NCI-H526 treated with DMSO at 0.1 percent for 48 hours (cell line): ENCODE measurements around the gene ZDHHC11B.
"Not testable (repeated sequence)": the region's sequence is repeated elsewhere in the genome, so short reads cannot be mapped to it uniquely, and the experiment has no call there.

ENCODE experiments used
- DNase-seq: peaks from one replicate; lab custom pipeline; 2025; lab: John Stamatoyannopoulos, UW

ZDHHC11B gene

DNA sequence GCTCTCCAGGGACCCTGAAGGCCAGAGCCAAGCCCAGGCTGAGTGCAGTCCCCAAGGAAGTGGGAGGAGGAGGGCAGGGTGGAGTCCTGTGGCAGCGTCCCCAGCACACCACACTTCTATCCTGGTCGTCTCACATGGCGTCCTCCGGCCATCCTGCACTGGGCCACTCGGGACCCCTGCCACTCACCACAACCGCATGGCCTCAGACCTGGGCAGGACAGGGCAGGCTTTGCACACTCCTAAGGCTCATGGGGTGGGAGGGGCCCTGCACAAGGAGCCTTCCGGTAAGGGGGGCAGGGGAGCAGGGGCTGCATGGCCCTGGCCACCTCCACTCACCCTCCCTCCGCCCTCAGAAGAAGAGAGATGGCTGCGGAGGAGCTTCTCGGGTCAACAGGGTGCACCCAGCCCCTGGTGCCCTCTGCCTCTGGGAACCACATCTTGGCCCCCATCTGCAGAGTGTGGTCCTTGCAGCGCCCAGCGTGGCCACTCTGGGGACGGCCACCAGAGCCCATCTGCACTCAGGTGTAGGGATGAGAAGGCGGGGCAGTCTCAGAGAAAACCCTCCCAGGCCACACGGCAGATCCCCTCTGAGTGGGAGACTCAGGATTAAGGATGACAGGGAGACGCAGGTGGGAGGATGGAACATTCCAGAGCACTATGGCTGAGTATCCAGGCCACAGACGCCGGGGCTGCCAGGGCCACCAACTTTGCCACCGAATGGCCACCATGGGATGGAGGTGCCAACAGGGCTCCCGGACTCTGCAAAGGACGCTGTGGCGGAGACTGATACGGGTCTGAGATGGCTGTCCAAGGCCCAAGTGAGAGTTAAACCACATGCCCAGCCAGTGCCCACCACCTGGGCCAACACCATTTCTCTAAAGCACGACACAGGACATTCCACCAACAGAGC is 99.0 kb downstream of the ZDHHC11B start:
- no peak for DNase-seq

DNA sequence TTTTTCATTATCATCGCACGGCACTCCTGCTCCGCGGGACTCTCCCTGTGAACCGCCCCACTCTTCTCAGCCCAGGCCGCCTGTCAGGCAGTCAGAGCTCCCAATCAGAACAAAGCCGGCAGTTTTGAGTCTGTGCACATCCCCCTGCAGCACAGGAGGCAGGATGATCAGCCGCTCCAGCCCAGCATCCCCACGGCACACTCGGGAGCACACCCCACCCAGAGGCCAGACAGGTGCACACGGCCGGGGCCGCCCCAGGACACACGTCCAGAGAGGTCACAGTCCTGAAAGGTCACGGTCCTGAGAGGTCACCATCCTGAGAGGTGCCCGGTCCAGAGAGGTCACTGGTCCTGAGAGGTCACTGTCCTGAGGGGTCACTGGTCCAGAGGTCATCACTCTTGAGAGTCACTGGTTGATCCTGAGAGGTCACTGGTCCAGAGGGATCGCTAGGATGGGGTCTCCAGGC is 99.7 kb downstream of the ZDHHC11B start:
- DNase-seq, result no peak

DNA sequence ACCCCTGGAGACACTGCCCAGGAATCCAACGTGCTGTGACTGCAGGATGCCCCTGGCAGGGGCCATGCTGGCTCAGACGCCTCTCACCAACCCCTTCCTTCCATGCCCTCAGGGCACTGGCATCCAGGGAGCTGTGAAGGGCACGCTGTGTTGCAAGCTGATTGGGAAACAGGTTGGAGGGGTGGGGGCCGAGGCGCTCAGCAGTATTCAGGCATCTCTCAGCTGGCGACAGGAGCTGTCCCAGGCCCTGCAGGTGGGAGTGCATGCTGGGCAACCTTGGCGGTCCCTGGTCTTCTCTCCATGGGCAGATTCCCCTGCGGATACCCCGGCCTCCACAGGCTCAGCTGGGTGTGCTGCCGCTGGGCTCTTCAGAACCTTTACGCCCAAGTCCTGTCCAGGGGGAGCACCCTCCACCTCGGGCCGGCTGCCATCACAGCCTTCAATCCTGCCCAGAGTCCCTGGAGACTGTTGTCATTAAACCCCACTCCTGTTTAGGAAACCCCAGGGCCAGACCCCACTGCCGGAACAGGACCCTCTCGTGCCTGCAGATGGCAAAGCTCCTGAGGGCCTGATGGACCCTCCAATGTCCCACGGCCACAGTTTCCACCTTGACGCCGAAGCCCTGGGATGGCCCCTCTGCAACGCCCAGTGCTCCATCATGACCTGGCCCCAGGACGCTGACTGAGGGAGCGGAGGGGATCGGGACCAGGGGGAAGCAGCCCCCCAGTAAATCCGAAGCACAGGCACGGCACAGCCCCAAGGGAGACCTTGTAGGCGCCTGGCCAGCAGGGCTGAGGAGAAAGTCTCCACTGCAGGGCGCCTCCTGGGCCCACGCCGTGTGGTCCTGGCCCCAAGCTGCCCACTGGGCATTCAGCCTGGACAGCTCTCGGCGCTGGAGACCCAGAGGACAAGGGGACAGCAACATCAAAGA is 100.7 kb downstream of the ZDHHC11B start:
- DNase-seq, result no peak

DNA sequence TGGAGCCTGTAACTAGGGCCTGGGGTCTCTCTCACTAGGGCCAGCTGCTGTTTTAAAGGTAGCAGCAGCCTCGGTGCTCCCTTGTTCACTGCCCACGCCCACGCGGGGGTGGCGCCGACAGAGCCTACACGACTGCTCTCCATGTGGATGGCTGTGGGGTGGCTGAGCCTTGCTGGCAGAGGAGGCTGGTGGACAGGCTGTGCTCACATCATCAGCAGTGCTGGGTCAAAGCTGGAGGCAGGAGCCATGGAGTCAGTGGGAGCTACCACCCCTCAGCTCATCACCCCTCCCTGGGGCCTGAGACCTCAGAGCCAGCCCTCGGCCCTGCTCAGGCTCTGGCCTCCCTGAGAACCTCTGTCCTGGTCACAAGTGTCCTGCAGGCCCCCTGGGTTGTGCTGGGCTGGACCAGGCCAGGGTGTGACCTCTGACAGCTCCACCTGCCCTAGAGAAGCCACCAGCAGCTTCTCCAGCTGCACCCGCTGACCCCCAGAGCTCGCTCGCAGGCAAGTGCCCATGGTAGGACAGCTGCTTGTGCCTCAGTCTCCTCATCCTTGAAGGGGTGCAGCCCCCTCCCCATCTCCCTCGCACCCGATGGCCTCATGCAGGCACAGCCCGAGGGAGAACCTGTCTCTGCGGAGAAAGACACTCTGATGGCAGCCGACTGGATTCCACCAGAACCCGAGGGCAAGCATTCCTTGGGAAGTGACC is 101.7 kb downstream of the ZDHHC11B start:
- DNase-seq, result not testable (repeated sequence)

DNA sequence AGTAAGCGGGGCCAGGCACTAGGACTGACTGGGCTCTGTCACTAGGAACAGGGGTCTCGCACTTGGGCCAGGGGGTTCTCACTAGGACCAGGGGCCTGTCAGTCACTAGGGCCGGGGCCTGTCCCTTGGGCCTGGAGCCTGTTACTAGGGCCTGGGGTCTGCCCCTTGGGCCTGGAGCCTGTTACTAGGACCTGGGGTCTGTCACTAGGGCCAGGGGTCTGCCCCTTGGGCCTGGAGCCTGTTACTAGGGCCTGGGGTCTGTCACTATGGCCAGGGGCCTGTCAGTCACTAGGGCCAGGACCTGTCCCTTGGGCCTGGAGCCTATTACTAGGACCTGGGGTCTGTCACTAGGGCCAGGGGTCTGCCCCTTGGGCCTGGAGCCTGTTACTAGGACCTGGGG is 102.3 kb downstream of the ZDHHC11B start:
- not testable (repeated sequence) for DNase-seq

DNA sequence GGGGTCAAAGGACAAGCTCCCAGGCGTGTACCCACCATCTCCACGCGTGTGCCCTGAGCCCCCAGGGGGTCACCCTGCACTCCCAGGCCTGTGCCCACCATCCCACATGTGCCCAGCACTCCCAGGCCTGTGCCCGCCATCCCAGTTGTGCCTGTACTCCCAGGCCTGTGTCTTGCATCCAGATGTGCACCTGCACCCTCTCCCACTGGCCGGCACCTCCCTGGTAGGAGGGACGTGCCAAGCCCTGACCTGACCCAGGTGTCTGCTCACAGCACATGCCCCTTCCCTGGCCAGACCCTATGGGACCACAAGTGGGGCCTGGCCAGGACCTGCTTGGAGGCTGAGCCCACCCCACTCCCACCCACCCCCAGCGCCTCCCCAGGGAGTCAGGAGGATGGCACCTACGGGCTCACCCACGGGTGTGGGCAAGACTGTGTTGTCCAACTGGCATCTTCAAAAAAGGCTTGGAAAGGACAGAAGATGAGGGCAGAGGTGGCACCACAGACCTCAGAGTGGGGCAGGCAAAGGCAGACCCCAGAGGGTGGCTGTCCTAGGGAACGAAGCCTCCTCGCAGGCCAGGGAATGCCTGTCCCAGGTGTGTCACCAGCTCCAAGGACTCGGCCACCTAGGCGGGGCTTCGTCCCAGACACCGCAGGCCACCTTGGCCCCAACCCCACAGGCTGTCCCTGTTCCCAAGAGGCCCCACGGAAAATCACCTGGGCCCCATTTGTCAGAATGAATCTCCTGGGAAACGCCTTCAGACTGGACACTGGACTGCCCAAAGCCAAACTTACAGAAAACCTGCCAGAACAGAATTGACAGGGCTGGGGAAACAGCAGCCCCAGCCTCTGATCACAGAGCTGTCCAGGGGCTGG is 103.0 kb downstream of the ZDHHC11B start:
- DNase-seq, result not testable (repeated sequence)

DNA sequence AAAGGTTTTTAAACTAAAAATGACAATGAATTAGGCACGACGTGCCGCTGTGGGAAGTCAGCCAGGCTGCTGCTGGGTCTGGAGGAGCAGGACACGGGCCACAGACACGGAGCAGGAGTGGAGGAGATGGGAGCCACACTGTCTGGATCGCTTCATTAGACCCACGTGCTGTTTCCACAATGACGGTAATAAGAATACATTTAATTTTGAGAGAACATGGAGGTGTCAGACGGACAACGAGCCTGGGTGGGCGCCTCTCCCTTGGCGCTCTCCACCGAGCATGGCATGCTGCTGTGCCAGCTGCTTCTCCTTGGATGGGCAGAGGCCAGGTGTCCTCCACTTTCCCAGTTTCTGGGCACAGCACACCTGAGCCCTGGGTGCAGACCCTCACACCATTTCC is 103.7 kb downstream of the ZDHHC11B start:
- not testable (repeated sequence) for DNase-seq

DNA sequence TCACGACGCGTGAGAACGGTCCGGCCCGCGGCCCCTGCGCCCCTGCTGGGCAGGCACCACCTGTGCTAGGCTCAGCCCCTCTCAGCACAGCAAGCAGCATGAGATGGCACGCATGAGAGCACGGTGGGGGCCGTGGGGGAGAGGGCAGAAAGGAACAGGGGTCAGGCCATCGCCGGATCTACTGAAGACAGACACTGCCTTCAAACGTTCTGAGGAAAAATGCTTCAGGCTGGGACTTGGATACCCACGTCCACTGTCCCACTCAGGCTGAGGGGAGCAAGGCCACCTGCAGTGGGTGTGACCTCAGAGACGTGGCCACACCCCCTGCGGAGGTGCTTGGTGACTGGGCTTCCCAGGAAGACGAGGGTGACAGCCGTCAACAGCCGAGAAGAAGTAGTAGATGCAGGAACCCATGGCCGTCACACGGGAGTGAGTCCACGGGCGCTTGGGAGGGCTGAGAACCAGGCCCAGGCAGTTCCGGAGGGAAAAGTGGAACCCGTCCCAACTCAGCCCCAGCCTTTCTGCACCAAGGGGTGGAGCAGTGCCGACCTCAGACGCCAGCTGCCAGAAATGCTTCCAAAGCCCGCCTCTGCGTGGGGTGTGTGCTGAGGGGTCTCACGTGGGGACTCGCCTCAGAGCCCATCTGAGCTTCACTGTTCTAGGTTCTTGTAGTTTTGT is 104.3 kb downstream of the ZDHHC11B start:
- DNase-seq, result not testable (repeated sequence)

DNA sequence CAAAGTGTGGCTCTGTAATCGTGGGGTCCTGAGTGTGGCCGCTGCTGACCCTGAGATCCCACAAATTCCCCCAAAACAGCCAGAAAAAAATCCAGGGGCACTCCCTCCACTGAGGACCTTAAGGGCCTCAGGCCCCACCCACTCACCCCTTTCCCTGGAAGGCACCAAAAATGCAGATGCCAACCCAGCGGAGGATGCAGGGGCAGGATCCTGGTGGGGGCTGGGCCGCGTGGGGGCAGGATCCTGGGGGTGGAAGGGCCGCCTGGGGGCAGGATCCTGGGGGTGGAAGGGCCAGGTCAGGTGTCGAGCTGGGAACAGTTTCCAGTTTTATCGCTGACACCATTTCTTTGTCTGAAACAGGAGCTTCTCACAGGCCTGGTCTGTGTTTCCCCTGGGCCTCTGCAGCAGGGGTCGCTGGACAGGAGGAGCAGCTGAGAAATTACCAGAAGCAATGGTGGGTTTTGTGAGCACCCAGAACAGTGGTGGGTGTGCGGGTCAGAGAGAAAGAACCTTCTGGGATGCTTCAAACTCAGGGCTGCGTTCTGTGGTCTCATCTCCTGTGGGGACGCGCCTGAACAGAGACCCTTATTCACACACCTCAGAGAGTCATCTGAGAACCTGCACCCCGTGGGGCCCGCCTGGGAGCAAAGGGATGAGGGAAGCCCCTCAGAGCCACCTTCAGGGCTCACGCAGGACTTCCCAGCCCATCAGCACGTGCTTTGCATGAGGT is 105.2 kb downstream of the ZDHHC11B start:
- not testable (repeated sequence) for DNase-seq

DNA sequence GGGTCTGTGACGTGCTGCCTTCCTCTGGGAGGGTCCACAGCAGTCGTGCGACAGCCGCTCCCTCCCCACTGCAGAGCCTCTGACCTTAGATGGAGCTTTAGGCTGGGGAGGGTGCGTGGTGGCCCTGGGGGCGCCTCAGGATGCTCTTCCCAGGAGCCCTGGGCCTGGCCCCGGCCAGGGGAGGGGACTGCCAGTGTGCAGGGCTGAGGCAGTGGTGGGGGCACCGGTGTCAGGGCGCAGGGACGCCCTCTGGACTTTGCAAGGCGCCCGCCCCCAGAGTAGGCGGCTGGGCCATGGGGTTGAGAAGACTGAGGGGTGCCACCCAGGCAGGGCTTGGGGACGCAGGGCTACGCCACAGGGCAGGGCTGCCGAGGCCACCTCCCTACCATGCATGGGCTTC is 106.0 kb downstream of the ZDHHC11B start:
- DNase-seq, result not testable (repeated sequence)

DNA sequence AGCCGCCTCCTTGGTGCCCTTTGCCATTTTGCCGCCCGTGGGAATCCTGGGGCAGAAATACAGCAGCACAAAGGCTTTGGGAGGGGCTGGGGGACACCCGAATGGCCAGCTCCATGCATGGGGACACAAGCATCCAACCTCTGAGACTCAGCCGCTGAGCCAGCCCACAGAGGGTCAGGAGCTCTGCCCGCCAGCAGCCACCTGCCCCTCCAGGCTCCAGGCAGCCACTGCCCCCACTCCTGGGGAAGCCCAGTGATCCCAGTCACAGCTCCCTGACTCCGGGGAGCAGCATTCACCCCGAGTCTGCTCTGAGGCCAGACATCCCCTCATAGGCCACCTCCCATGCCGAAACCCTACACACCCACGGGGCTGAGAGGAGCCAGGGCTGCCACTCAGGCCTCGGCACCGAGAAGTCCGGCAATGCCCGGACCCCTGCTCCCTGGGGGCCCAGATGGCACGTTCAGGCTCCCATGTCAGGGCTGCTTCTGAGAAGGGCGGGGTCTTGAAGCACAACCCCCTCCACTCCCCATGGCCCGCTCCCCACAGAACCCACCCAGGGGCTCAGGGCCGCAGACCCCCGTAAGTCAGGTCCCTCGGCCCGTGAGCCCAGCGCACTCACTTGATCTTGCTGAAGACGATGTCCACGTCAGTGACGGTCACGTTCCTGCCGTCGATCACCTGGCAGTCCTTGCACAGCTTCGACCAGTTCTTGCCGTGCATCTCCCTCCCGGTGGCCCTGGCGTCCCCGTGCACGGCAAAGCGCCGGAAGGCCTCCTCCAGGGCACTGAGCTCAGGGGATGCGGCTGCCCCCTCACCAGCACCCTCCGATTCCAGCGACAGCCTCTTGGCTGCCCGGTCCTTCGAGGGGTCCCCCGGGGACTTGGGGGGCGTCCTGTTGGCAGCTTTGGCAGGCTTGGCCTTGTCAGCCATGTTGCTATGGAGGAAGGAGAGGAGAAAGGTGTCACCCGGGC is 107.1 kb downstream of the ZDHHC11B start:
- no peak for DNase-seq

DNA sequence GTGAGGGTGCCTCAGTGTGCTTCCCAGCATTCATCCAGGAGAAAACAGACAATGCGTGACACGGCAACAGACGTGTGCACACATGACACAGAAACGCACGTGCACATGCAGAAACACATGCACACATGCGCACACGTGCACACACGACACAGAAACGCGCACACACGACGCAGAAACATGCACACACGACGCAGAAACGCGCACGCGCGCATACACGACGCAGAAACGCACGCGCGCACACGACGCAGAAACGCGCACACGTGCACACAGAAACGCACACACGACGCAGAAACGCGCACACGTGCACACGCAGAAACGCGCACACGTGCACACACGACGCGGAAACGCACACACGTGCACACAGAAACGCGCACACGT is 107.8 kb downstream of the ZDHHC11B start:
- DNase-seq, result no peak

DNA sequence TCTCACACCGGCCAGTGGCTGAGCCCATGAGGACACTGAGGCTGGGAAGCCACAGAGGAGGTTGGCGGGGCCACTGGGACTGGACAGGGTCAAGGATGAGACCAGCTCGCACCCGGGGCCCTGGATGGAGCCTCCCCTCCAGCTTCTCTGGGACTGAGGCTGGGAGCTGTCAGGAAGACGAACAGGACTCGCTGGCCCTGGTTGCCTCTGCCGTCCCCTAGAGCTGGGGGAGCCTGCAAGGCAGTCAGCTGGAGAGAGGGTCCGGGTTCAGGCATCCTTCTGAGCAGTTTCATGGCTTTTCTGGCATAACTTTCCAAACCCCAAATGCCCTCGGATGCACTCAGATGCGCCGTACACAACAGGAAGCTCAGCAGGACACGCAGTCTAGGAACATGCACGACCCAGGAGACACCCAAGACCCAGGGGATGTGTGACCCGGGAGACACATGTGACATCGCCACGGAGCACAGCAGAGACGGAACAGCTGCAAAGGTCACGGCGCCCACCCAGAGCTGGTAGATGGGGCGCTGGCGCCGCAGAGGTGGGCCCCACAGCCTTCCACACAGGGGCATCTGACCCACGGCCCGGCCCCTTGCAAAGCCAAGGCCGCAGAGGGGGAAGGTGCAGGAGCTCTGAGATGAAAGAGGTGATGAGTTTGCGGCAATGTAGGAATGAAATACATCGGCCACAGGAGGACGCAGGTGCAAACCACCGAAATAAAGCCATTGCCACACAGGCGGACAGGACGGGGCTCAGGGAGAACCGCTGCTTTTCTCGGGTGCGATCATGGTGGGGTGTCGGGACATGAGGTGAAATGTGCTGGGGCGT is 108.4 kb downstream of the ZDHHC11B start:
- no peak for DNase-seq

DNA sequence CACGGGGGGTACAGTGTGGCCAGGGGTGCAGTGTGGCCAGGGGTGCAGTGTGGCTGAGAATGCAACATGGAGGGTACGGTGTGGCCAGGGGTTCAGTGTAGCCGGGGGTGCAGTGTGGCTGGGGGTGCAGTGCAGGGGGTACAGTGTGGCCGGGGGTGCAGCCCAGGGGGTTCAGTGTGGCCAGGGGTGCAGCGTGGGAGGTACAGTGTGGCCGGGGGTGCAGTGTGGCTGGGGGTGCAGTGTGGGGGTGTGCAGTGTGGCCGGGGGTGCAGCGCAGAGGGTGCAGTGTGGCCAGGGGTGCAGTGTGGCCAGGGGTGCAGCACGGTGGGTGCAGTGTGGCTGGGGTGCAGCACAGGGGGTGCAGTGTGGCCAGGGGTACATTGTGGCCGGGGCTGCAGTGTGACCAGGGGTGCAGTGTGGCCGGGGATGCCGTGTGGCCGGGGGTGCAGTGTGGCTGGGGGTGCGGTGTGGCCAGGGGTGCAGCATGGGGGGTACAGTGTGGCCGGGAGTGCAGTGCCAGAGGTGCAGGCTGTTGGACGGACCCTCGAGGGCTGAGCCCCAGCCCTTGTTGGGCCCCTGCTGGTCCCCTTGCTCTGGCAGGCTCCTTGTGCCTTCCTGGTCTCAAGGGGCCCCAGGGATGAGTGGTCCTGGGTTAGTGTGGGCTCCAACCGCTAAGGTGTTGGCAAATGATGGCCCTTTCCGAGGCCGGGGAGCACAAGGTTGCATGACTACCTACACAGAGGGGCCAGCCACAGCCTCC is 109.2 kb downstream of the ZDHHC11B start:
- DNase-seq, result no peak

DNA sequence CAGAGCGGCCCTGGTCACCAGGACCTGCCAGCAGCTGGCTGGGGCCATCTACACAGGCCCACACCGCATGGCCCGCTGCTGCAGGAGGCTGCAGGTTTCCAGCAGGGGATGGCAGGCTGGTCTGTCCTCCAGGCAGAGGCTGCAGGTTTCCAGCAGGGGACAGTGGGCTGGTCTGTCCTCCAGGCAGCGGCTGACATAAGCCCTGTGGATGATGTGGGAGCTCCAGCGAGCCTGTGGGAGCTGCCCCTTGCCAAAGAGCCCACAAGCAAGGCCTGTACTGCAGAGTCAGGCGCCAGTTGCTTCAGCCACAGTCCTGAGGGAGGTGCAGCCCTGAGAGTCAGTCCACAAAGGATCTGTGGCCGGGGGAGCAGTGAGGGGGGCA is 109.9 kb downstream of the ZDHHC11B start:
- no peak for DNase-seq

DNA sequence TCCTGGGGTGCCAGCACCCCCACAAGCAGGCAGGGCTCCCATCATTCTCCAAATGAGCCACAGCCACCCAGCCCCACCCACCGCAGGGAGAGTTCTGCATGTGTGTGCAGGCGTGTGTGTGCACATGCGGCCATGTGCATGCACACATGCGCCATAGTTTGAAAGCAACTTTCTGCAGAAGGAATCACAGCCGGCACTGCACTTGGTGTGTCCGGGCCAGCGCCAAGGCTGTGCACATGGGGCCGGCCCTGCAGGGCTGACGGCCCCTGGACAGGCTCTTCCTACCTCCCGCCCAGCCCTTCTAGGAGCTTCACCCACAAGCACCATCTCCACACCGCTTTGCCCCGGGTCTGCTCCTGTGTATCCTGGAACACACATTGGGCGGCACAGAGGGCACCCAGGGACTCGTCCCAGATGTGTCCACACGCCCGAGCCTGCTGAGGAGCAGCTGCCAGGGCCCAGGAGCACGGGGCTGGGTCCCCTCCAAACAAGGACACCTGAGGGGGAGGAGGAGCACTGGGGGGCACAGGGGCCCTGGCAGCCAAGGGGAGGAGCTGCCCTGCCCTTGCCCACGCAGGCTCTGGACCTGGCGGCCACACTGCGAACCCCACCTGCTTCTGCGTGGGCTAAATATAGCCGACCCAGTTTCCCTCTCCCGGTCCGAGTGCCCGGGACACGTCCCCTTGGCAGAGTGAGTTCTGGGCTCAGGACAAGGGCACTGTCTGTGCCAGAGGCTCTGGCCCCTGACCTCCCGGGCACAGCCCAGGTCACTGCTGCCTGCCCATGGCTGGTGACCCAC is 110.5 kb downstream of the ZDHHC11B start:
- DNase-seq, result no peak
